KMS-11 (cell line): ENCODE data around the gene SLC6A4.

ENCODE experiments used
- H2AFZ ChIP-seq: fragments of 200-600 bp; sonication (generic); 2 replicates; pipeline ENCODE4 v1.6.1; 2016; ENCODE audit warnings: antibody characterized with exemption, mixed run types, low read depth
- H3K27ac ChIP-seq: fragments of 200-600 bp; sonication (generic); 2 replicates; pipeline ENCODE4 v1.6.1; 2016; ENCODE audit warnings: mild to moderate bottlenecking, mixed run types
- H3K27me3 ChIP-seq: fragments of 200-600 bp; sonication (generic); 2 replicates; pipeline ENCODE4 v1.6.1; 2017; ENCODE audit warnings: mild to moderate bottlenecking, low read depth, mixed run types, moderate library complexity; ENCODE audit not compliant: insufficient read depth
- H3K36me3 ChIP-seq: fragments of 200-600 bp; sonication (generic); 2 replicates; pipeline ENCODE4 v1.6.1; 2017; ENCODE audit warnings: mild to moderate bottlenecking, mixed run types; ENCODE audit not compliant: insufficient read depth
- H3K4me1 ChIP-seq: fragments of 200-600 bp; sonication (generic); 2 replicates; pipeline ENCODE4 v1.6.1; 2016; ENCODE audit warnings: mild to moderate bottlenecking, low read depth, mixed run types; ENCODE audit not compliant: poor library complexity, severe bottlenecking
- H3K4me2 ChIP-seq: fragments of 200-600 bp; sonication (generic); 2 replicates; pipeline ENCODE4 v1.7.0; 2016; ENCODE audit warnings: mild to moderate bottlenecking, mixed run types
- H3K4me3 ChIP-seq: fragments of 200-600 bp; sonication (generic); IDR thresholded peaks from 2 replicates; pipeline ENCODE4 v1.6.1; 2017; ENCODE audit warnings: low read depth, low read length, mixed read lengths; ENCODE audit not compliant: insufficient read depth
- H3K79me2 ChIP-seq: fragments of 200-600 bp; sonication (generic); 2 replicates; pipeline ENCODE4 v1.6.1; 2016; ENCODE audit warnings: low read depth, mixed run types; ENCODE audit not compliant: insufficient read depth
- H3K9ac ChIP-seq: fragments of 200-600 bp; sonication (generic); 2 replicates; pipeline ENCODE4 v1.6.1; 2016; ENCODE audit warnings: mild to moderate bottlenecking, mixed run types
- H4K20me1 ChIP-seq: fragments of 200-600 bp; sonication (generic); 2 replicates; pipeline ENCODE4 v1.6.1; 2016; ENCODE audit warnings: mild to moderate bottlenecking, mixed run types; ENCODE audit not compliant: insufficient read depth
- TF ChIP-seq, protein P1 (sequence below): fragments of 200-600 bp; sonication (generic); conservative IDR thresholded peaks from 2 replicates; pipeline ENCODE4 v1.6.1; 2017; ENCODE audit warnings: low read depth, mild to moderate bottlenecking, antibody characterized with exemption, low read length, moderate library complexity, mixed read lengths

Gene SLC6A4

DNA sequence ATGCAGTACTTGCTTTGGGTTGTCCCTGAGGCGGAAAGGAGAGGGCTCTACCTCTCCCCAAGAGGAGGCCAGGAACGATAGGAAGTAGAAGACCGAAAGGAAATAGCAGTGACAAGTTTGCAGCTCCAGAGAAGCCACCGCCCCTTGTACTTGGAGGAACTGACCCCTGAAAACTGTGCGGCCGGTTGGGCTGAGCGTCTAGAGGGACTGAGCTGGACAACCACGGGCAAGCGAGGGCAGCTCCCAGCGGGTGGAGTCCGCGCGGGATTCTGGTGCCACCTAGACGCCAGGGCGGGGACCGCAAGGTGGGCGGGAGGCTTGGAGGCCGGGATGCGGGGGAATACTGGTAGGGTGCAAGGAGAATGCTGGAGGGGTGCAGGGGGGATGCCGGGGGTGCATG is 1.3 kb upstream of the SLC6A4 start:
- H3K4me2 ChIP-seq: no peak overlapping the region
- H2AFZ ChIP-seq: no peak overlapping the region
- H3K4me1 ChIP-seq: no peaks in the 10 kb centered on the region
- no peaks in the 10 kb centered on the region for H4K20me1 ChIP-seq
- no peak overlapping the region for H3K27ac ChIP-seq
- H3K79me2 ChIP-seq: no peaks in the 10 kb centered on the region
- no peak overlapping the region for H3K4me3 ChIP-seq
- H3K9ac ChIP-seq: no peak overlapping the region
- no peaks in the 10 kb centered on the region for H3K36me3 ChIP-seq
- TF ChIP-seq, protein P1, sequence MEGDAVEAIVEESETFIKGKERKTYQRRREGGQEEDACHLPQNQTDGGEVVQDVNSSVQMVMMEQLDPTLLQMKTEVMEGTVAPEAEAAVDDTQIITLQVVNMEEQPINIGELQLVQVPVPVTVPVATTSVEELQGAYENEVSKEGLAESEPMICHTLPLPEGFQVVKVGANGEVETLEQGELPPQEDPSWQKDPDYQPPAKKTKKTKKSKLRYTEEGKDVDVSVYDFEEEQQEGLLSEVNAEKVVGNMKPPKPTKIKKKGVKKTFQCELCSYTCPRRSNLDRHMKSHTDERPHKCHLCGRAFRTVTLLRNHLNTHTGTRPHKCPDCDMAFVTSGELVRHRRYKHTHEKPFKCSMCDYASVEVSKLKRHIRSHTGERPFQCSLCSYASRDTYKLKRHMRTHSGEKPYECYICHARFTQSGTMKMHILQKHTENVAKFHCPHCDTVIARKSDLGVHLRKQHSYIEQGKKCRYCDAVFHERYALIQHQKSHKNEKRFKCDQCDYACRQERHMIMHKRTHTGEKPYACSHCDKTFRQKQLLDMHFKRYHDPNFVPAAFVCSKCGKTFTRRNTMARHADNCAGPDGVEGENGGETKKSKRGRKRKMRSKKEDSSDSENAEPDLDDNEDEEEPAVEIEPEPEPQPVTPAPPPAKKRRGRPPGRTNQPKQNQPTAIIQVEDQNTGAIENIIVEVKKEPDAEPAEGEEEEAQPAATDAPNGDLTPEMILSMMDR: no peak
- peaks cover 7% of the 10 kb centered on the region for H3K27me3 ChIP-seq

DNA sequence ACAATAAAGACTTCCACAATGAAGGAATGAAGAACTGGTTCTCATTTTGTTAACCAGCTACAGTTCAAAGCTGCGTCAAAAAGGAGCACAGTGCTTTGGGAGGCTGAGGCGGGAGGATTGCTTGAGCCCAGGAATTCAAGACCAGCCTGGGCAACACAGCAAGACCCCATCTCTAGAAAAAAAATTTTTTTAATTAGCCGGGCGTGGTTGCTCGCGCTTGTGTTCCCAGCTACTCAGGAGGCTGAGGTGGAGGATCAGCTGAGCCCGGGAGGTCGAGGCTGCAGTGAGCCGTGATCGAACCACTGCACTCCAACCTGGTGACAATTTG is 764 bp upstream of the SLC6A4 start:
- Histone ChIP-seq H3K4me2 (no peak overlapping the region), H3K36me3 (no peaks in the 10 kb centered on the region), H3K79me2 (no peaks in the 10 kb centered on the region), H3K4me3 (no peak overlapping the region), H3K27me3 (peaks cover 7% of the 10 kb centered on the region), H3K4me1 (no peaks in the 10 kb centered on the region), H4K20me1 (no peaks in the 10 kb centered on the region), H3K27ac (no peak overlapping the region), H2AFZ (no peak overlapping the region), H3K9ac (no peak overlapping the region)
- TF ChIP-seq, protein P1: no peak

DNA sequence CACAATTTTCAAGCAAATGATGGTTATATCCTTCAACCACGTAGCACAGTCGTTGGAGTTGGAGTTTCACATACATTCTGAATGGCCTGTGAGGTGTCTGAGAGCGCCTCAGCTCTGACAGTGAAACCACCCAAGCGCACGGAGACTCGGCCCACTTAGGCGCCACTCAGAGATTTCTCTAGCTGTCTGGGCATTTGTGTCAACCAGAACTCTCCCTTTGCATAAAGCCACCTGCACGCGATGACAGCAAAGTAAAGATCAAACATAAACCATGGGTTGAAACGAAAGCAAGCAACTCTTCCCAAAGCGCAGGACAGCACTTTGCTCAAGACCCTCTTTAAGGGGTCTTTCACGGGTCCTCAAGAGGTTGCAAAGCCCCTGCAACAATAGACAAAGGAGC is 533 bp downstream of the SLC6A4 start:
- Histone ChIP-seq H3K27ac (no peak overlapping the region), H3K27me3 (peaks cover 7% of the 10 kb centered on the region), H4K20me1 (no peaks in the 10 kb centered on the region), H3K36me3 (no peaks in the 10 kb centered on the region), H3K4me3 (no peak overlapping the region), H2AFZ (no peak overlapping the region), H3K79me2 (no peaks in the 10 kb centered on the region), H3K9ac (no peak overlapping the region), H3K4me1 (no peaks in the 10 kb centered on the region), H3K4me2 (no peak overlapping the region)
- TF ChIP-seq, protein P1: no peak

DNA sequence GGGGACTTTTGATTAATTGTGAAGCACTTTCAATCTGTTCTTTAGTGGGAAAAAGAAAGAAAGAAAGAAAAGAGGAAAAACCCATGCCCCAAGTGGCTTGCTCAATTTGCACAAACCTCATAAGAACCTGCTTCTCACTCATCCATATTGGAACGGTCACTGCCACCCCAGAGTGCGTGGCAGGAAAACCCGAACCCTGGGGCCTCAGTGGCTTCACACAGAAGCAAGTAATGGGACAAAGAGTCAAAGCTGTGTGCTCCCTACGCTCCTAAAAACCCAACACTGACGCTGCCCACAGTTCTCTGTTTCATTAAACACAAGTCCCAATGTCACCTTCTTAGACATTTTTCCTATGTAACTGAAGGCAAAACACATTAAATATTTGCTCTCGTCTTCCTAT is 1.2 kb downstream of the SLC6A4 start:
- H3K9ac ChIP-seq: no peak overlapping the region
- H3K79me2 ChIP-seq: no peaks in the 10 kb centered on the region
- no peak overlapping the region for H3K4me3 ChIP-seq
- H3K4me1 ChIP-seq: no peaks in the 10 kb centered on the region
- H2AFZ ChIP-seq: no peak overlapping the region
- no peak overlapping the region for H3K4me2 ChIP-seq
- TF ChIP-seq, protein P1: no peak
- no peaks in the 10 kb centered on the region for H4K20me1 ChIP-seq
- H3K27me3 ChIP-seq: peaks cover 7% of the 10 kb centered on the region
- H3K36me3 ChIP-seq: no peaks in the 10 kb centered on the region
- H3K27ac ChIP-seq: no peak overlapping the region
